NOMO-1 treated with DMSO at 0.1 percent for 48 hours (cell line): Measurements from ENCODE around the gene IBA57.
"Not testable (repeated sequence)": the region's sequence is repeated elsewhere in the genome, so short reads cannot be mapped to it uniquely, and the experiment has no call there.

ENCODE experiments used
- DNase-seq: peaks from one replicate; lab custom pipeline; 2025; ENCODE audit not compliant: unreplicated experiment; lab: John Stamatoyannopoulos, UW

Gene IBA57

GRCh38 chr1:228184152-228184551 lies 18.5 kb downstream of the IBA57 start:
- DNase-seq = no peak

DNA sequence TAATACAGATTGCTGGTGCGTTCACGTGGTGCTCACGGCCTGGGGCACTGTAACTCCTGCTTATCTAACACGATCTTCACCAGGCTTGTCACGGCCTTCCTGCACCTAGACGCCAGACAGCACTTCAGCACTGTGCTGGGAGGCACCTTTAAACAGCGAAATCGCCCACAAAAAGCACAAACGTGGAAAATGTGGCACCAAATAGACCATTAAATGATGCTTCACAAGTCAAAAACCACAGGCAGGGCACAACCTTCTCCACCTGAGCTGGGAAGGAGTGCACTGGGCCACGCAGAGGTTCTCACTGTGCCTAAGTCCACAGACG lies 20.0 kb downstream of the IBA57 start:
- no peak for DNase-seq

- not testable (repeated sequence) for DNase-seq
These were observed 22.6 kb downstream of the IBA57 start for GRCh38 chr1:228188249-228188648.

DNA sequence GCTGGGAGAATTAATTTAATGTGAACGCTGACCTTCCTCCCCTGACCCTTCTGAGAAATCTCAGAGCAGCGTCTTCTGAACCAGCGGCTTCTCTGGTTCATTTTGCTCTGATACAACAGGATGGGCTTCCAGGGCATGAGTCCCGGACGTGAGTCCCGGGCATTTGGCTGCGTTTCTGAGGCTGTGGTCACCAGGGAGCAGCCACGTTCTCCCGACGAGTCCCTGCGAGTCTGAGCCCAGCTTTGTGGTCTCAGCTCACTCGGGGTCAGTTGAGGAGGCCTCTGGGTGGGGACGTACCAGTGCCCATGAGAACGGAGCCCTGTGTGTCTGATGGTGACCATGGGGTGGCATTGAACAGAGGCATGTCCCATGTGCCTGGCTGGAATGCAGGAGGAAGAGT lies 24.6 kb downstream of the IBA57 start:
- DNase-seq = no peak

DNA sequence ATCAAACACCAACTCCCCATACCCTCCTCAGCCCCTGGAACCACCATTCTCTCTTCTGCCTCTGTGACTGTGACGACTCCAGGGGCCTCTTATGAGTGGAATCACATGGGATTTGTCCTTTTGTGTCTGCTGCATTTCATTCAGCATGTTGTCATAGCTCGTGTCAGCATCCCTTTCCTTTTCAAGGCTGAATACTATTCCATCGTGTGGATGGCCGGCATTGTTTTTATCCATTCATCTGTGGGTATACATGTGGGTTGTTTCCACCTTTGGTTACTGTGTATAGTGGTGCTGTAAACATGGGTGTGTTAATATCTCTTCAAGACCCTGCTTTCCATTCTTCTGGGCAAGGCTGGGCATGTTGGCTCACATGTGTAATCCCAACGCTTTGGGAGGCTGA lies 25.2 kb downstream of the IBA57 start:
- DNase-seq = no peak

GRCh38 chr1:228194436-228194835 lies 28.8 kb downstream of the IBA57 start:
- no peak for DNase-seq

DNA sequence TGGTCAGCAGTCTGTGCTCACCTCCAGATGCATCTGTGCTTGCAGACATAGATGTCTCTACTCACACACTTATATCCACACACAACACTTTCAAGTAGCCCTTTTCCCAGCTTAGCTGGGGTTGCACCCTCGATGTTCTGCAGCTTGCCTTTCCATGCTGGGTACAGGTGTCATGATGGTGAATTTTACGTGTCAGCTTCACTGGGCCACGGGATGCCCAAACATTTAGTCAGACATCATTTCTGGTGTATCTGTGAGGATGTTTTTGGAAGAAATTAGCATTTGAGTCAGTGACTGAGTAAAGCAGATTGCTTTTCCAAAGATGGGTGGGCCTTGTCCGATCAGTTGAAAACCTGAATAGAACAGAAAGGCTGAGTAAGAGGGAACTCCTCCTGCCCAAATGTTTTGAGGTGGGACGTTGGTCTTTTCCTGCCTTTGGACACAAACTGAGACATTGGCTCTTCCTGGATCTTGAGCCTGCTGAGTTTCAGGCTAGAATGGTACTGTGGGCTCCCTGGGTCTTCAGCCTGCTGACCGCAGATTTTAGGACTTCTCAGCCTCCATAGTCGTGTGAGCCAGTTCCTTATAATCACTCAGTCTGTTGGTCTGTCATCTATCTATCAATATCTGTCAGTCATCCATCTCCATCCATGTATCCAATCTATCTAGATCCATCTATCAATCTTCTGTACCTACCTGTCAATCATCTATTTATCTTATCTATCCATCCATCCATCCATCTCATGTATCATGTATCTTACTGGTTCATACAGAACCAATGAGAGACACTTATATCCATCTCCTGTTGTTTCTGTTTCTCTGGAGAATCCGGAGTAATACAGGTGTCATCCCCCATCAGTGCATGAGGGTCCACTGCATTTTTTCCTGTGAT lies 29.6 kb downstream of the IBA57 start:
- DNase-seq = no peak

DNA sequence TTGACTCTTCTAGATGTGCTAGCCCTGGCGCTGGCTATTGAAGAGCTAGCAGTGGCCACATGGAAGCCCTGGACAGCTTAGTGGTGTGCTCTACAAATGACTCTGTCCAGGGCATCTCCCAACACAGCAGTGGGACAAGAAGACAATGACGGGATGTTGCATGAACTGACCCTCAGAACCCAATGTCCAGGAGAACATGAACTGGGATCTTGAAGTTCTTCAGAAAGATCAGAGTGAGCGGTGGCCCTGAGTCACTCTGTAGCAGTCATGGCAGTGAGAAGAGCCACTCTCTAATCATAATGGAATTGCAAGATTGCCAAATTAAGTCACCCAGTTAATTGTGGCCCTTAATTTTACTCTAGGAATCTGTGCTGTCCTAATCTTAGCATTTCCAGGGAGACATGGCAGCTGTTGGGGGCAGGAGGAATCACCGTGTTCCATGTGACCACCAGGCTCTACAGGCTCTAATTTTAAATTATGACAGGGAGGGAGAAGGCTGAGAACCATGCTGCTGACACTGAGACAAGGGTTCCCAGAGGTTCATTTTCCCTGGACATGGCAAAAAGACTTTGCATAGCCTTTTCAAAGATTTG lies 32.0 kb downstream of the IBA57 start:
- DNase-seq = no peak

- DNase-seq = no peak
These were observed 33.5 kb downstream of the IBA57 start for GRCh38 chr1:228198977-228199590.

DNA sequence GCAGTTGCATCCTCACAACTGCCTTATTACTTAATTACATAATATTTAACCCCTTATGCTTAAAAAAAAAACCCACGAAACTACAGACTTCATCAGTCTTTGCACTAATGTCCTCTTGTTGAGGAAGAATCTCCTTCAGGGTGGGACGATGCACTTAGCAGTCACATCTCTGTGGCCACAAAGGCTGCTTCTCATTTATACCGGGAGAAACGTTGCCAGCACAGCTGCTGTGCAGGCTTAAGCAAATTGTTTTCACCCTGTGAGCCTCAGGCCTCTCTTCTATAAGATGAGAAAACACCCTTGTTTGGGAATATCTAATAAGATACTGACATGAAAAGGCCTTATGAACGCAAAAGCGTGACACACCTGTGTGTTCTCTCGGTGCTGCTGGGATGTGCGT lies 39.4 kb downstream of the IBA57 start:
- peak; percentile 1 for DNase-seq

DNA sequence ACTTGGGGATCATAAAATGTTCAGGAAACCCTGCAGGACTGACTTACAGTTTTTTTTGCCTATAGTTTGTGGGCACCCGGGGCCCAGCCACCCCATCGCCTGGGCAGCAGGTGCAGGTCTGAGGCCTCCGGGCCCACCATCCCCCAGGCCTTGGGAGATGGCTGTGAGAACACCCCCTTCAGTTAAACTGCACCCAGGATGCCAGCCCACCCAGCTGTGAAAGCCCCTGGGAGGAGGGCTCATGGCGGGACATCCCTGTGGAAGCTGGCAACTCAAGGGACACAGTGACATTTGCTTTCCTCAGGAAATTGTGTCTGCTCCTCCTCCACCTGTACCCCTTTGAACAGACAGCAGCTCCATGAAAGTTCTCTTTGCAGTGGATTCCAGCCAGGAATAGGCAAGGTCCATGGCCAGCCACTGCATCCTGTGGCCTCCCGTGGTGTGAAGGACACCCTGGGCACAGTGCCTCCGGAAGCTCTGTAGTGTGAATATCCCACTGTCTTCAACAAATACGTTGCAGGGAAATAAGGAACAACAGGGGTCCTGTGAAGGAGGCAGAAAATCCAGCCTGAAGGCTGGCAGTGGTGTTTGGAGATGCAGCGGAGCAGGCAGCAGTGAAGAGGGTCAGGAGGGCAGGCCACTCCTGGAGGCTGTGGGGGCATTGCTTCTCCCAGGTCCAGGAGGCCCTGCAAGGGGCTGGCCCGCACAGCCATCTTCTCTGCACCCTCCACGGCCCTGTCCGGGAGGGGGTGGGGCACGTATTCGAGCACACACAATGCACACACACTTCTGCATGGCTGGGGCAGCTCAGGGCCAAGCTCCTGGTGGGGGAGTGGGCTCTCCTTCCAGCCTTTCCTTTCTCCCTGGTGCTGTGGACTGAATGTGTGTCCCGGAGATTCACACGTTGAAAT lies 40.2 kb downstream of the IBA57 start:
- DNase-seq = no peak

DNA sequence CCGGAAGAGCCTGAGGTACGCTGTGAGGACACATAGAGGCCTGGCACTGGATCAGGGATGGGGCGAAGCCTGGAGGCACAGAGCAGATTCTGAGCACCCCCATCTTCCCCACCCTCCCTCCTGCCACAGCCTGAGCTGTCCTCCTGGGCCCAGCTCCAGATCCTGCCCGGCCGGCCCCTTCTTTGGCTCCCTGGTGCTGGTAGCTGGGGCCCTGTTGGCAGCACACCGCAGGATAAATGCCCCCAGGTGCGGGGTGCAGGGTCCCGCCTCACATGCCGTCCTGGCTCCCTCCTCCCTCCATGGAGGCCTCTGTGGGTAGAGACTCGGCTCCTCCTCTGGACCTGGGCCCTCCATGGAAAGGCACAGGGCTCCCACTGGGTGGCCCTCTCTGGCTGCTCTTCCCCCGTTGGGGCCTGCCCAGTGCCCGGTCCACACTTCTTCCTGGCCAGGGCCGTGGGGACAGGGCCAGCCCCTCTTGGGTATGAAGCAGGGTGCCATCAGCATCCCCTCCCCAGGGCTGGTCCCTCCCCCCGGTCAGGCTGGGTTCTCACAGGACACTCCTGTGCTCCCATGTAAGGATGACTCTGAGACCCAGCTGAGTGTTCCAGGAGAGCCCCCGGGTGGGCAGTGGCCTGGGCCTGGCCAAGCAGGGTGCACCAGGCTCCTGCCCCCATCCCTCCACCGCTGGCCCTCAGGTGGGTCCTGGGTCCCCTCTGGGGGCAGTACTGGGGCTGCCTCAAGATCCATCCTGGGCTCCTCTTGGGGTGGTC lies 41.2 kb downstream of the IBA57 start:
- DNase-seq = no peak

DNA sequence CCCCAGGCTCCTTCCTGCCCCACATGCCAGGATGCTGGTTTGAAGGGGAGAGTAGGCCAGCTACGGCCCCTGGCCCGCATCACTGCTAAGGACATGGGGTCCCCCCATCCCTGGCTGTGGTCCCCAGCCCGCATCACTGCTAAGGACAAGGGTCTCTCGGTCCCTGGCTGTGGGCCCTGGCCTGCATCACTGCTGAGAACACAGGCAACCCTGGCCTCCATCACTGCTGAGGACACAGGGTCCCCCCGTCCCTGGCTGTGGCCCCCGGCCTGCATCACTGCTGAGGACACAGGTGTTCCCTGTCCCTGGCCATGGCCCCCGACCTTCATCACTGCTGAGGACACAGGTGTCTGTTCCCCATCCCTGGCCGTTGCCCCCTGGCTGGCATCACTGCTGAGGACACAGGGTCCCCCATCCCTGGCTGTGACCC lies 41.8 kb downstream of the IBA57 start:
- no peak for DNase-seq

- DNase-seq = no peak
These were observed 42.5 kb downstream of the IBA57 start, which contains the start of gene OBSCN for GRCh38 chr1:228207851-228208821. OBSCN (plus strand) TSS chr1:228208044; CDS start chr1:228211784, 3,740 bp downstream.

GRCh38 chr1:228208831-228209551 lies 43.4 kb downstream of the IBA57 start:
- no peak for DNase-seq

- DNase-seq = no peak
These were observed 44.1 kb downstream of the IBA57 start for GRCh38 chr1:228209657-228210056.

- DNase-seq = no peak
These were observed 44.6 kb downstream of the IBA57 start for GRCh38 chr1:228210076-228210651.
